ENCODE data around the gene ARL2BP. TPM values are rescaled to one million over a fixed set of nuclear protein-coding genes. Genes with fewer than 3 reads are reported as not detected.
"Not testable (repeated sequence)": the region's sequence is repeated elsewhere in the genome, so short reads cannot be mapped to it uniquely, and the experiment has no call there.

The ARL2BP gene
- total and polyA plus RNA-seq, 5 donors = 44.8 to 58.4 (median 51.6) TPM

DNA sequence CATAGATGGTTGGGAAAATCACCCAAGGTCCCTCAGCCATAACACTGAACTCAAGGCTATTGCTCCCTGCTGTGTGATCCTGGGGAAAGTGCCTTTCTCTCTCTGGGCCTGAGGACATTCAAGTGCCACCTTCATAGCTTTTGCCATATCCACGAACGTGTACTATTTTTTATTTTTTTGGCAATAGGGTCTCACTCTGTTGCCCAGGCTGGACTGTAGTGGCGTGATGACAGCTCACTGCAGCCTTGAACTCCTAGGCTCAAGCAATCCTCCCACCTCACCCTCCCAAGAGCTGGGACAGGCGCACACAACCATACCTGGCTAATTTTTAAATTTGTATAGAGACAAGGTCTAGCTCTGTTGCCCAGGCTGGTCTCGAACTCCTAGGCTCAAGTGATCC, 28.8 kb downstream of the ARL2BP start:
- WGBS = 85% methylated on average over 5 of the region's 5 CpGs
- Histone ChIP-seq H3K27me3 (ENCODE audit: control insufficient read depth, insufficient read depth) (no peaks in the 10 kb centered on the region), H3K4me1 (ENCODE audit: control insufficient read depth, insufficient read depth, low read length) (peaks cover 3% of the 10 kb centered on the region), H3K27ac (ENCODE audit: low read length) (no peak overlapping the region), H3K9me3 (ENCODE audit: control insufficient read depth, low read length) (no peaks in the 10 kb centered on the region), H3K4me3 (ENCODE audit: low read length) (no peak overlapping the region)
- intact Hi-C loops (cut with DNase I) = no loop called here
- no peak for ATAC-seq
- DNase-seq = no peak

DNA sequence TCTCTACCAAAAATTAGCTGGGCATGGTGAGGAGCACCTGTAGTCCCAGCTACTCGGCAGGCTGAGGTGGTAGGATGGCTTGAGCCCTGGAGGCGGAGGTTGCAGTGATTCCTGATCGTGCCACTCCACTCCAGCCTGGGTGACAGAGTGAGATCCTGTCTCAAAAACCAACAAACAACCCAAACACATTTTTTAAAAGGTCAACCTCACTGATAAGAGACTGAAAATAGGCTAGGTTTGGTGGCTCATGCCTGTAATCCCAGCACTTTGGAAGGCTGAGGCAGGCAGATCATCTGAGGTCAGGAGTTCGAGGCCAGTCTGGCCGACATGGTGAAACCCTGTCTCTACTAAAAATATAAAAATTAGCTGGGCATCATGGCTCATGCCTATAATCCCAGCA, 30.9 kb downstream of the ARL2BP start:
- DNase-seq; H3K27me3 ChIP-seq (ENCODE audit: control insufficient read depth, insufficient read depth); H3K27ac ChIP-seq (ENCODE audit: low read length); intact Hi-C loops (cut with DNase I); H3K9me3 ChIP-seq (ENCODE audit: control insufficient read depth, low read length); H3K4me1 ChIP-seq (ENCODE audit: control insufficient read depth, insufficient read depth, low read length); ATAC-seq; H3K4me3 ChIP-seq (ENCODE audit: low read length): not testable (repeated sequence)
- WGBS = 76% methylated on average over 5 of the region's 5 CpGs

DNA sequence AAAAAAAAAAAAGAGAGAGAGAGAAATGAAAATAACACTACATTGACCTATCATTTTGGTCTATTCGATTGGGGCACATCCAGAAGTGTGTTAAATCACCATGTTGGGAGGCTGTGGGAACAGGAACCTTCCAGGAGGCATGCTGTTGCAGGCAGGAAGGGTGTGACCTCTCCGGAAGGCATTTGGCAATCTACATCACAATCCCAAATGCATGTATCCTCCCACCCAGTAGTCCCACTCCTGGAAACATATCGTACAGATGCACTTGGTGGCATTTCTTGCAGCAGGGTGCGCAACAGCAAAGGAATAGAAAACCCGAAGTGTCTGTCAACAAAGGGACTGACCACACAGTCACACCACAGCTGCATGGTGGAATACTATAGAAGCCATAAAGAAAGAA, 31.5 kb downstream of the ARL2BP start:
- no peak overlapping the region for H3K4me3 ChIP-seq (ENCODE audit: low read length)
- intact Hi-C loops (cut with DNase I) = no loop called here
- H3K4me1 ChIP-seq (ENCODE audit: control insufficient read depth, insufficient read depth, low read length) = no peaks in the 10 kb centered on the region
- no peaks in the 10 kb centered on the region for H3K9me3 ChIP-seq (ENCODE audit: control insufficient read depth, low read length)
- no peaks in the 10 kb centered on the region for H3K27me3 ChIP-seq (ENCODE audit: control insufficient read depth, insufficient read depth)
- DNase-seq (peak in 2 of 3 donors; percentile 47 to 69), ATAC-seq (peak; percentile 71 to 87)
- no peak overlapping the region for H3K27ac ChIP-seq (ENCODE audit: low read length)
- WGBS = 42% methylated on average over 5 of the region's 5 CpGs

DNA sequence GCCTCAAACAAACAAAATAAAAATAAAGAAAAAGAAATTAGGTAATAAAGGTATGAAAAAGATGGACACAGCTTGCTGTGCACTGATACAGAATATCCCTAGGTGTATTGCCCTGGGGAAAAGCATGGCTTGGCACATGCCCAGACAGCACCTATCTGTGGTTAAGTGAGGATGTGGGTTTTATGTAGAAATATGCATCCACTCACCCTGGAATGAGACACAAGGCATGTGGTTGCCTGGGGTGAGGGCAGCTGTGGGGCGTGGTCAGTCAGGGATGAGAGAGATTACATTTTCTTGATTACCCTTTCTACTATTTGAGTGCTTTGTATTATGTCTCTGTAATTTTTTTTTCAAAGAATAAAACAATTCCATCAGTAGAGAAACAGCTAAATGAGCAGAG, 32.5 kb downstream of the ARL2BP start:
- no peaks in the 10 kb centered on the region for H3K9me3 ChIP-seq (ENCODE audit: control insufficient read depth, low read length)
- DNase-seq (peak in 1 of 3 donors; percentile 14), ATAC-seq (no peak)
- H3K27ac ChIP-seq (ENCODE audit: low read length) = no peak overlapping the region
- WGBS = 70% methylated on average over 1 of the region's 1 CpG
- no peaks in the 10 kb centered on the region for H3K27me3 ChIP-seq (ENCODE audit: control insufficient read depth, insufficient read depth)
- H3K4me3 ChIP-seq (ENCODE audit: low read length) = no peak overlapping the region
- H3K4me1 ChIP-seq (ENCODE audit: control insufficient read depth, insufficient read depth, low read length) = no peaks in the 10 kb centered on the region
- intact Hi-C loops (cut with DNase I) = no loop called here

DNA sequence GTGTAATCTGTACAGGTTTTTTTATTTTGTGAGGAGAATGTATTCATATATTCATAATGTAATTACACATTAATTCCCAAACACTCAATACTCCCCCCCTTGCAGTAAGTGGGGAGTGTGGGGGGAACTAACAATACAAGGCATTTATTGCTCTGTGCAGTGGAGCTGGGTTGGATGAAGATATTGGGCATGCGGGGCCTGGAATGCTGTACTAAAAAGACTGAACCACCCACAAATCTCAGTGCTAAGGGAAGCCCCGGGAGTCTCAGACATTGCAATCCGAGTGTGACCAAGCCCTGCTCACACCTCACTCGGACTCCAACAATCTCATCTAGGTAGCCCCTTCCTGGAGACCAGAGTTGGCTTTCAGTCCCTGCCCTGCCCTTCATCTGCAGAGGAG, 33.4 kb downstream of the ARL2BP start:
- ATAC-seq (no peak), DNase-seq (no peak)
- Histone ChIP-seq H3K27me3 (ENCODE audit: control insufficient read depth, insufficient read depth) (no peaks in the 10 kb centered on the region), H3K9me3 (ENCODE audit: control insufficient read depth, low read length) (no peaks in the 10 kb centered on the region), H3K4me3 (ENCODE audit: low read length) (no peak overlapping the region), H3K4me1 (ENCODE audit: control insufficient read depth, insufficient read depth, low read length) (no peaks in the 10 kb centered on the region), H3K27ac (ENCODE audit: low read length) (no peak overlapping the region)
- intact Hi-C loops (cut with DNase I) = no loop called here
- 64% methylated on average over 4 of the region's 4 CpGs for WGBS

DNA sequence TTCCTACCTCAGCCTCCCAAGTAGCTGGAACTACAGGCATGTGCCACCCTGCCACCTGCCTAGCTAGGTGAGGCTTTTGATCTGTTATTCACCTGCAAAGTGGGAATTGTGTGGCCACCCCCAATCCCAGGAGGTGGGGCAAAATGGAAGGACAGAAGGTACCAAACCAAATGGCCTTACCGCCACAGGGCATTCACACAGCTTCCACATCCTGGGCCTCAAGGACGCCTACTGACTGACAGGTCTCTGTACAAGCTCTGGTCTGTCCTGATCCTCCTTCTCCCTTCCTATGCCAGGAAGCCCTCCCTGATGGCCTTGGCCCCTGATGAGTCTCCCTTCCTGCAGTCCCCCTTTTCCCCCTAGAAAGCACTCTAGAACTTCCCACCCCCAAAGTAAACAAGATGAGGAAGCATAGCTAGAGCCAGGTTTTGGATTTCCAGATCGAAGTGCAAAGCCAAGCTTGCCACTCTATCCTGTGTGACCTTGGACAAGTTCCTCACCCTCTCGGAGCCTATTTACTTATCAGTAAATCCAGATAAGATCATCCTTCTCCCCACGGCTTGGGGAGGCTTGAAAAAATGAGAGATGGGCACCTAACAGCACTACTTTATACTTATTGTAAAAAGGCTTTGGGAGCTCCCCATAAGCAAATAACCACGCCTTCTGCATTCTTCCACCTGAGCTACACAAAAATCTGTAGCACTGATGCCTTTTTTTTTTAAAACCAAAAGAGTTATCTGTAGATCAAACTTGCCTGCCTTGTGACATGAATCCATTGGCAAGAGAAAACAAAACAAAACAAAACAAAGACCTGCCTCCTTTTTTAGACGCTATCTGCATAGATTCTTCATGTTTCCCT, 35.0 kb downstream of the ARL2BP start:
- no peaks in the 10 kb centered on the region for H3K27me3 ChIP-seq (ENCODE audit: control insufficient read depth, insufficient read depth)
- H3K4me1 ChIP-seq (ENCODE audit: control insufficient read depth, insufficient read depth, low read length) = no peaks in the 10 kb centered on the region
- intact Hi-C loops (cut with DNase I) = no loop called here
- no peak overlapping the region for H3K4me3 ChIP-seq (ENCODE audit: low read length)
- DNase-seq (peak in 1 of 3 donors; percentile 6), ATAC-seq (no peak)
- H3K27ac ChIP-seq (ENCODE audit: low read length) = no peak overlapping the region
- 54% methylated on average over 7 of the region's 7 CpGs for WGBS
- H3K9me3 ChIP-seq (ENCODE audit: control insufficient read depth, low read length) = no peaks in the 10 kb centered on the region

DNA sequence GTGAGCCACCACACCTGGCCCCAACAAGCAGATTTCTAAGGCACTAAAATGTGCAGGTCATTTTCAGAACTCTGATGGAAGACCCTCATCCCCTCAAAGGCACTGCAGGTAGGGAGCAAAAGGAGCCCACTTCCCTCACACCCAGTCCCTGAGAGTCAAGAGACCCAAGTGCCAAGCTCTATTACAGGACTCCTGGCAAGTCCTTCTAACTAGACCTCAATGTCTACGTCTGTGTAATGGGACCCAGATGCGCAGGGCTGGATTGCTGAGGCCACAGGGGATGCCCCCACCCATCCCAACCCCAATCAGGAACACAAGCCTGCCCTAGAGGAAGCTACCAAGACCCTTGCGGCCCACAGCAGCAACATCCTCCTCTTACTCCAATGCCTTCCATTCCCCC, 36.7 kb downstream of the ARL2BP start:
- intact Hi-C loops (cut with DNase I) = no loop called here
- ATAC-seq (no peak), DNase-seq (peak in 1 of 3 donors; percentile 4)
- H3K27ac ChIP-seq (ENCODE audit: low read length) = no peak overlapping the region
- no peaks in the 10 kb centered on the region for H3K9me3 ChIP-seq (ENCODE audit: control insufficient read depth, low read length)
- H3K4me3 ChIP-seq (ENCODE audit: low read length) = no peak overlapping the region
- no peaks in the 10 kb centered on the region for H3K27me3 ChIP-seq (ENCODE audit: control insufficient read depth, insufficient read depth)
- no peaks in the 10 kb centered on the region for H3K4me1 ChIP-seq (ENCODE audit: control insufficient read depth, insufficient read depth, low read length)
- 94% methylated on average over 3 of the region's 3 CpGs for WGBS

DNA sequence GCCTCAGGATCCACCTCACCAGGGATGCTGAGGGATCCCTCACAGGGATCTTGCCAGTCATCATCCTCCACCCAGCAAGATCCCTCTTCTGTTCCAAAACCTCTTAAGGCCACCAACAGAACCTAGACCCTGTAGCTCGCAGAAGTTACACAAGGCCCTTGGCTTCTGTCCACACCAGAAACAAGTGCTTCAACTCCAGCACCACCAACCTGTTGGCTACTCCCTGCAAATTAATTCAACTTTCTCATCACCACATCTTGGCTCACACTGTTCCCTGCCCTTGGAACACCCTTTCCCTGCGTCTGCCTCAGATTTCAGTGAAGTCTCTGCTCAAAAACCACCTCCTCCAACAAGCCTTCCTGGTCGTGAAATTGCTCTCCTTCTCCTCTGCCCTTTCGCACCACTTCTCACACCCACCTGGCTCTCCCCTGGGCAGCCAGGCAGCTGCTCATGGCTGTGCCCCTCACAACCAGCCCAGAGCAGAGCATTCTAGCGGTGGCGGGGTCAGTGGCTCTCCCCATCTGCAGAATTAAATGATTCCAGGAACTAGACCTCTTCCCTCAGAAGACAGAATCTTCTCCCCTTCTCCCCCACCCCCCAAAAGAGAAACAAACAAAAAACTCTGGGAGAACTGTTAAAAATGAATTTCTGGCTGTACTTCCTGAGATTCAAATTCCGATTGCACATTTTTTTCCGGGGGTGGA, 37.6 kb downstream of the ARL2BP start:
- H3K27ac ChIP-seq (ENCODE audit: low read length) = no peak overlapping the region
- intact Hi-C loops (cut with DNase I) = no loop called here
- no peaks in the 10 kb centered on the region for H3K4me1 ChIP-seq (ENCODE audit: control insufficient read depth, insufficient read depth, low read length)
- no peaks in the 10 kb centered on the region for H3K9me3 ChIP-seq (ENCODE audit: control insufficient read depth, low read length)
- peak in 1 of 3 donors; percentile 8 for DNase-seq
- WGBS = 72% methylated on average over 8 of the region's 8 CpGs
- ATAC-seq = no peak
- no peaks in the 10 kb centered on the region for H3K27me3 ChIP-seq (ENCODE audit: control insufficient read depth, insufficient read depth)
- H3K4me3 ChIP-seq (ENCODE audit: low read length) = no peak overlapping the region

DNA sequence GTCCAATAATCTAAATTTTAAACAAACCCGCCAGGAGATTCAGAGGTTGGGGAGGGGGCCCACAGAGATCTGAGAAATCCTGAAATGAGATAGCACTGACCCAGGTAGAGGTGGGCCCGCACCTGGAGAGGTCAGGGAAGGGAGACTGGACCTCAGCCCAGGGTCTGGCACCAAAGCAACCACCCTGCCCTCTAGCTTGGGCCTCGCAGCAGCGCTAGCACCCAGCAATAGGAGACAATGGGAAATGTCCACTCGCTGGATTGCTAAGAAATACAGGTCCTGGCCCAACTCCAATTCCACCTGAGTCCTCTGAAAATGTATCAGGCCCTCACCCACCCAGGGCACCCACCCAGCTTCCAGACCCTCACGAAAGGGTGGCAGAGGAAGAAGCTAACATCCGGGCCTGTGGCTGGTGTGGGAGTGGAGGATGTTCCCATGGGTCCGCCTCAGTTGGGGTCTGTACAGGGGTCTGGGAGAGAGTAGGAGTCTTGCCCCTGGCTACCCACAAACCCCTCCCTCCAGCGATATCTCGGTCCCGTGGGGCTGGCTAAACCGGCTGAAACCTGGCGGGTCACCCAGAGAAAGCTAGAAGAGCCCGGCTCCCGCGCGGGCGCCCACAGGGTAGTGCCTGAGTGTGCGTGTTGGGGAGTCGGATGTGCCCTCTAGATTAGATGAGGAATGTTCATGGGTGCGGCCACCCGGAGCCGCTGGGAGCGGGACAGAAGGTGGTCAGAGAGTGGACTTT, 38.3 kb downstream of the ARL2BP start:
- Histone ChIP-seq H3K27ac (ENCODE audit: low read length) (no peak overlapping the region), H3K9me3 (ENCODE audit: control insufficient read depth, low read length) (no peaks in the 10 kb centered on the region), H3K4me3 (ENCODE audit: low read length) (no peak overlapping the region), H3K4me1 (ENCODE audit: control insufficient read depth, insufficient read depth, low read length) (no peaks in the 10 kb centered on the region), H3K27me3 (ENCODE audit: control insufficient read depth, insufficient read depth) (no peaks in the 10 kb centered on the region)
- ATAC-seq (peak; percentile 40 to 66), DNase-seq (peak in 1 of 3 donors; percentile 18)
- WGBS = 59% methylated on average over 24 of the region's 24 CpGs
- intact Hi-C loops (cut with DNase I) = no loop called here

DNA sequence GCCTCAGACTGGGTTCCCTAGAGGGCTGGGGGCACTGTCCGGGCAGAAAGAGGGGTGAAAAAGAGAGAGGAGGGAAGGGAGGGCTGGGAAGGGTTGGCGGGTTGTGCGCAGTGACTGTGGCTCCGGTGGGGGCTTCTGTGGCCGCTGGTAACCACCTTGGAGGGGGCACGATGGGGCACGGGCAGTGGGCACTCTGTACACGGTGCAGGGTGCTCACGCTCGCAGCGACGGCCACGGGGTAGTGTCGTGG, 38.8 kb downstream of the ARL2BP start:
- no peak overlapping the region for H3K27ac ChIP-seq (ENCODE audit: low read length)
- intact Hi-C loops (cut with DNase I) = no loop called here
- DNase-seq (no peak), ATAC-seq (peak in 1 of 2 donors; percentile 18)
- H3K4me3 ChIP-seq (ENCODE audit: low read length) = peak overlapping the region; percentile 44
- H3K27me3 ChIP-seq (ENCODE audit: control insufficient read depth, insufficient read depth) = no peaks in the 10 kb centered on the region
- no peaks in the 10 kb centered on the region for H3K9me3 ChIP-seq (ENCODE audit: control insufficient read depth, low read length)
- WGBS = 11% methylated on average over 14 of the region's 14 CpGs
- no peaks in the 10 kb centered on the region for H3K4me1 ChIP-seq (ENCODE audit: control insufficient read depth, insufficient read depth, low read length)

All from right cardiac atrium (tissue), 5 donors.